H9 (cell line): ENCODE measurements around the gene C7orf25. TPM values are rescaled to one million over a fixed set of nuclear protein-coding genes. Genes with fewer than 3 reads are reported as not detected.

Source experiments
- DNase-seq: peaks from one replicate; pipeline ENCODE4 v3.0.0-alpha.2; 2017
- H2AFZ ChIP-seq: one replicate; pipeline ENCODE4 v1.6.1; 2013; ENCODE audit warnings: mild to moderate bottlenecking, low read length, control low read depth, moderate library complexity
- H2AK5ac ChIP-seq: 2 replicates; pipeline ENCODE4 v1.6.1; 2013; ENCODE audit warnings: low read length, control low read depth, mixed read lengths; ENCODE audit not compliant: insufficient read length
- H2BK120ac ChIP-seq: one replicate; pipeline ENCODE4 v1.6.1; 2013; ENCODE audit warnings: low read depth, mild to moderate bottlenecking, low read length, control low read depth, inconsistent platforms; ENCODE audit not compliant: poor library complexity, severe bottlenecking
- H2BK12ac ChIP-seq: 2 replicates; pipeline ENCODE4 v1.6.1; 2013; ENCODE audit warnings: low read length, control low read depth, mixed read lengths, low read depth; ENCODE audit not compliant: insufficient read length
- H2BK15ac ChIP-seq: 2 replicates; pipeline ENCODE4 v1.6.1; 2013; ENCODE audit warnings: low read depth, low read length, control low read depth
- H2BK20ac ChIP-seq: one replicate; pipeline ENCODE4 v1.6.1; 2013; ENCODE audit warnings: low read depth, mild to moderate bottlenecking, low read length, control low read depth, inconsistent platforms; ENCODE audit not compliant: poor library complexity, severe bottlenecking
- H2BK5ac ChIP-seq: 2 replicates; pipeline ENCODE4 v1.6.1; 2013; ENCODE audit warnings: low read length, control low read depth, mixed read lengths; ENCODE audit not compliant: insufficient read length
- H3K14ac ChIP-seq: 2 replicates; pipeline ENCODE4 v1.6.1; 2013; ENCODE audit warnings: low read length, control low read depth; ENCODE audit not compliant: insufficient read depth
- H3K18ac ChIP-seq: 2 replicates; pipeline ENCODE4 v1.6.1; 2013; ENCODE audit warnings: low read depth, mild to moderate bottlenecking, mixed read lengths, low read length, control low read depth; ENCODE audit not compliant: insufficient read length
- H3K23ac ChIP-seq: 2 replicates; pipeline ENCODE4 v1.6.1; 2013; ENCODE audit warnings: low read length, control low read depth, mixed read lengths, low read depth; ENCODE audit not compliant: insufficient read length
- H3K23me2 ChIP-seq: 2 replicates; pipeline ENCODE4 v1.6.1; 2013; ENCODE audit warnings: low read depth, mild to moderate bottlenecking, mixed read lengths, low read length, control low read depth; ENCODE audit not compliant: insufficient read length, poor library complexity, severe bottlenecking
- H3K27ac ChIP-seq: 2 replicates; pipeline ENCODE4 v1.5.1; 2013; ENCODE audit warnings: low read length, control low read depth, mixed read lengths, low read depth; ENCODE audit not compliant: insufficient read length
- H3K27me3 ChIP-seq: 2 replicates; pipeline ENCODE4 v1.6.1; 2013; ENCODE audit warnings: low read length, control low read depth, inconsistent platforms; ENCODE audit not compliant: insufficient read depth
- H3K4ac ChIP-seq: 2 replicates; pipeline ENCODE4 v1.6.1; 2013; ENCODE audit warnings: low read depth, mild to moderate bottlenecking, control low read depth, inconsistent platforms, low read length, moderate library complexity
- H3K4me1 ChIP-seq: 2 replicates; pipeline ENCODE4 v1.6.1; 2013; ENCODE audit warnings: low read length, control low read depth, inconsistent platforms; ENCODE audit not compliant: insufficient read depth
- H3K4me2 ChIP-seq: 2 replicates; pipeline ENCODE4 v1.6.1; 2013; ENCODE audit warnings: low read length, control low read depth, mixed read lengths; ENCODE audit not compliant: insufficient read length, insufficient read depth
- H3K56ac ChIP-seq: 2 replicates; pipeline ENCODE4 v1.6.1; 2013; ENCODE audit warnings: low read depth, mild to moderate bottlenecking, mixed read lengths, low read length, control low read depth; ENCODE audit not compliant: insufficient read length
- H3K79me1 ChIP-seq: 2 replicates; pipeline ENCODE4 v1.6.1; 2013; ENCODE audit warnings: low read depth, mild to moderate bottlenecking, moderate library complexity, low read length, control low read depth, inconsistent platforms; ENCODE audit not compliant: insufficient read depth, poor library complexity, severe bottlenecking
- H3K79me2 ChIP-seq: 2 replicates; pipeline ENCODE4 v1.6.1; 2013; ENCODE audit warnings: low read length, control low read depth, inconsistent platforms; ENCODE audit not compliant: insufficient read depth
- H3K9ac ChIP-seq: 2 replicates; pipeline ENCODE4 v1.6.1; 2013; ENCODE audit warnings: low read length, control low read depth, mixed read lengths; ENCODE audit not compliant: insufficient read length; ENCODE audit errors: extremely low read depth
- H3K9me3 ChIP-seq: one replicate; pipeline ENCODE4 v1.6.1; 2013; ENCODE audit warnings: low read depth, low read length, inconsistent platforms; ENCODE audit not compliant: control insufficient read depth
- H3T11ph ChIP-seq: one replicate; pipeline ENCODE4 v1.6.1; 2013; ENCODE audit warnings: mild to moderate bottlenecking, low read length, control low read depth, inconsistent platforms
- H4K20me1 ChIP-seq: one replicate; pipeline ENCODE4 v1.6.1; 2013; ENCODE audit not compliant: control insufficient read depth, insufficient read length, insufficient read depth
- H4K5ac ChIP-seq: 2 replicates; pipeline ENCODE4 v1.6.1; 2013; ENCODE audit warnings: low read depth, mild to moderate bottlenecking, mixed read lengths, low read length, control low read depth; ENCODE audit not compliant: insufficient read length
- H4K8ac ChIP-seq: replicated peaks from 2 replicates; pipeline ENCODE4 v1.6.1; 2013; ENCODE audit warnings: low read length, control low read depth, mixed read lengths, low read depth; ENCODE audit not compliant: insufficient read length
- H4K91ac ChIP-seq: 2 replicates; pipeline ENCODE4 v1.6.1; 2013; ENCODE audit warnings: low read depth, mild to moderate bottlenecking, moderate library complexity, mixed read lengths, low read length, control low read depth; ENCODE audit not compliant: insufficient read length
- H3K27ac Mint-ChIP-seq, 3 experiments: 2 replicates in 2 of 3; 3 replicates in 1 of 3; pipeline ENCODE4 v1.8.0; 2020 to 2021; ENCODE audit warnings: mixed read lengths in 3 of 3, mild to moderate bottlenecking in 1 of 3, moderate library complexity in 1 of 3
- H3K27me3 Mint-ChIP-seq: 2 replicates; pipeline ENCODE4 v1.8.0; 2021; ENCODE audit warnings: low read depth, mild to moderate bottlenecking, moderate library complexity, mixed read lengths
- H3K36me3 Mint-ChIP-seq, 3 experiments: 2 replicates in 2 of 3; 3 replicates in 1 of 3; pipeline ENCODE4 v1.8.0; 2020 to 2021; ENCODE audit warnings: low read depth in 3 of 3, mixed read lengths in 3 of 3; ENCODE audit not compliant: insufficient read depth in 1 of 3
- H3K4me1 Mint-ChIP-seq, 2 experiments: 2 replicates each; pipeline ENCODE4 v1.8.0; 2020; ENCODE audit warnings: mixed read lengths in 2 of 2
- H3K4me3 Mint-ChIP-seq, 2 experiments: 2 replicates in 1 of 2; 3 replicates in 1 of 2; pipeline ENCODE4 v1.8.0; 2020 to 2021; ENCODE audit warnings: mild to moderate bottlenecking in 2 of 2, mixed read lengths in 2 of 2, moderate library complexity in 1 of 2
- H3K9me3 Mint-ChIP-seq, 2 experiments: 2 replicates in 1 of 2; 3 replicates in 1 of 2; pipeline ENCODE4 v1.8.0; 2020; ENCODE audit warnings: mild to moderate bottlenecking in 2 of 2, mixed read lengths in 2 of 2, moderate library complexity in 1 of 2
- CTCF ChIP-seq: fragments of 200-600 bp; sonication (generic); conservative IDR thresholded peaks from 3 replicates; pipeline ENCODE4 v1.8.0; 2021; ENCODE audit warnings: antibody characterized with exemption, mild to moderate bottlenecking
- WGBS: extraction: QIAGEN DNeasy Blood & Tissue Kit; methylation state at CpG from one replicate; pipeline ENCODE4 v1.1.7; 2013; ENCODE audit warnings: missing lambda C conversion rate, low lambda C conversion rate, mixed read lengths; ENCODE audit not compliant: insufficient read length; ENCODE audit errors: extremely low coverage; 5-methylcytosine and 5-hydroxymethylcytosine counted together
- total RNA-seq: library from RNA; stranded (reverse); gene quantifications from 2 replicates; pipeline ENCODE4 v1.2.1, GENCODE V29; 2021

Gene C7orf25
- total RNA-seq, 1 experiment from 2014 or later, result 3.8 TPM

- H3K23ac ChIP-seq, result no peak overlapping the region
- peak overlapping the region; percentile 97 to 100 for H3K4me3 Mint-ChIP-seq
- H2BK12ac ChIP-seq, result no peak overlapping the region
- H3K56ac ChIP-seq, result no peak overlapping the region
- no peak overlapping the region for H3K4ac ChIP-seq
- DNase-seq, result no peak
- H4K5ac ChIP-seq, result no peak overlapping the region
- no peak for TF ChIP-seq CTCF
- no peaks in the 10 kb centered on the region for H3K4me1 ChIP-seq
- no peaks in the 10 kb centered on the region for H4K20me1 ChIP-seq
- H2BK15ac ChIP-seq, result no peak overlapping the region
- H3K9ac ChIP-seq, result peak overlapping the region; percentile 95
- H3K27ac ChIP-seq, result no peak overlapping the region
- no peak overlapping the region for H3K18ac ChIP-seq
- peaks cover 11% of the 10 kb centered on the region for H3K23me2 ChIP-seq
- H2BK5ac ChIP-seq, result no peak overlapping the region
- H3K27ac Mint-ChIP-seq, result peak overlapping the region in 1 of 3 experiments; percentile 99; a peak in 1 of 7 replicates
- H3K27me3 Mint-ChIP-seq, result 0 out of 2 replicates have a peak, but pooled peaks cover 2% of the 10 kb centered on the region
- peaks cover 11 to 42% (median 38%) of the 10 kb centered on the region in 3 experiments for H3K36me3 Mint-ChIP-seq
- no peaks in the 10 kb centered on the region for H3K9me3 ChIP-seq
- H3K14ac ChIP-seq, result no peak overlapping the region
- peaks cover 49% of the 10 kb centered on the region for H3K79me2 ChIP-seq
- H3K79me1 ChIP-seq, result no peaks in the 10 kb centered on the region
- no peak overlapping the region for H4K91ac ChIP-seq
- no peak overlapping the region for H2BK20ac ChIP-seq
- H4K8ac ChIP-seq, result no peak overlapping the region
- H3K27me3 ChIP-seq, result no peaks in the 10 kb centered on the region
- H2BK120ac ChIP-seq, result no peak overlapping the region
- H2AK5ac ChIP-seq, result no peak overlapping the region
- H2AFZ ChIP-seq, result no peak overlapping the region
- no CpG with 5 or more reads among the region's 5 CpGs for WGBS
- peaks cover 0 to 3% of the 10 kb centered on the region in 2 experiments; a peak in 1 of 5 replicates for H3K9me3 Mint-ChIP-seq
- peak overlapping the region; percentile 79 for H3K4me2 ChIP-seq
- no peak overlapping the region for H3T11ph ChIP-seq
- H3K4me1 Mint-ChIP-seq, result peaks cover 17 to 27% of the 10 kb centered on the region in 2 experiments
Measured at GRCh38 chr7:42930889-42931288, 19.0 kb upstream of the C7orf25 start.
